Measurements from ENCODE around the gene CATSPERE.

Gene CATSPERE

DNA sequence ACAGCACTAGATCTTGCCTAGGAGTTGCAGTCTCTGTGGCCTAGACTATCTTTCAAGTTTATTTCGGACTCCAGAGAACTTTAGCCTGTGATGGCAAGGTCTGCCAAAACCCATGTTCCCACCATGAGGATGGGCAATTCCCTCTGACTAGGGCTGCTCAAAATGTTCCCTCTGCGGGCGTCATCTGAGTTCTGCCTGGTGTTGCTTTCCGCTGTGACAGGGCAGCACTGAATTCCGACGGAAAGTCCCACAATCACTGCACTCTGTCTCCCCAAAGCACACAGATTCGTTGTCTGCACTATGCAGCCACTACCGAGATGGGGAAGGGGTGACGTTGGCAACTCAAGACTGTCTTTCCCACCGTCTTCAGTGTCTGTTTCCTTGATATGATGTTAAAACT is 75.2 kb downstream of the CATSPERE start:
- no peak for DNase-seq
- Histone ChIP-seq H3K9me3 (ENCODE audit: control extremely low read depth in 1 of 5, control insufficient read depth in 4 of 5, insufficient read depth in 2 of 5, low read depth in 1 of 5, low read length in 4 of 5) (peaks cover 0 to 6% (median 3%) of the 10 kb centered on the region in 5 experiments), H3K4me1 (ENCODE audit: control extremely low read depth in 1 of 4, control insufficient read depth in 4 of 4, insufficient read depth in 4 of 4, low read length in 3 of 4) (no peaks in the 10 kb centered on the region), H3K4me3 (ENCODE audit: control insufficient read depth in 1 of 7, extremely low read depth in 1 of 7, insufficient read depth in 4 of 7, low read depth in 2 of 7, low read length in 6 of 7) (no peak overlapping the region), H3K27ac (ENCODE audit: insufficient read depth in 1 of 2, low read depth in 1 of 2, low read length in 2 of 2, poor library complexity in 1 of 2, severe bottlenecking in 2 of 2) (no peak overlapping the region), H3K36me3 (ENCODE audit: control insufficient read depth in 4 of 4, insufficient read depth in 4 of 4, low read length in 3 of 4) (no peaks in the 10 kb centered on the region), H3K27me3 (replicated peaks in 2 of 5; ENCODE audit: control insufficient read depth in 4 of 5, insufficient read depth in 5 of 5, low read length in 4 of 5) (no peaks in the 10 kb centered on the region)
- WGBS (ENCODE audit: insufficient coverage) = 64% methylated on average over 9 of the region's 10 CpGs
- ChIA-PET CTCF (no interaction called here), POLR2A (no interaction called here)

DNA sequence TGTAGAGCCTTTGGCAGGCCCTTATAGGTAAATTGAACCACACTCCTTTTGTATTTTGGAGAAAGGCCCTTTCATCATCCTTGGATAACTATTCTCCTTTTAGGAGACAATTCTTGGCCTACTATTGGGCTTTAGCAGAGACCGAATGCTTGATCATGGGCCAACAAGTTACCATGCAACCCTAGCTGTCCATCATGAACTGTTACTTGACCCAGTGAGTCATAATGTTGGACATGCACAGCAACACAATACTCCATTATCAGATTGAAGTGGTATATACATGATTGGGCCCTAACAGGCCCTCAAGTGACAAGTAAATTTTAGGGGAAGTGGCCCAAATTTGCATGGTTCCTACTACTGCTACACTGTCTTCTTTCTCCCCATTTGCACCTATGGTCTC is 84.4 kb downstream of the CATSPERE start:
- ChIA-PET POLR2A (no interaction called here), CTCF (no interaction called here)
- DNase-seq = no peak
- H3K4me1 ChIP-seq (ENCODE audit: control extremely low read depth in 1 of 4, control insufficient read depth in 4 of 4, insufficient read depth in 4 of 4, low read length in 3 of 4) = no peaks in the 10 kb centered on the region
- H3K27me3 ChIP-seq (replicated peaks in 2 of 5; ENCODE audit: control insufficient read depth in 4 of 5, insufficient read depth in 5 of 5, low read length in 4 of 5) = no peaks in the 10 kb centered on the region
- no peak overlapping the region for H3K27ac ChIP-seq (ENCODE audit: insufficient read depth in 1 of 2, low read depth in 1 of 2, low read length in 2 of 2, poor library complexity in 1 of 2, severe bottlenecking in 2 of 2)
- WGBS (ENCODE audit: insufficient coverage) = 100% methylated on average over 1 of the region's 1 CpG
- peaks cover 0 to 27% (median 4%) of the 10 kb centered on the region in 5 experiments for H3K9me3 ChIP-seq (ENCODE audit: control extremely low read depth in 1 of 5, control insufficient read depth in 4 of 5, insufficient read depth in 2 of 5, low read depth in 1 of 5, low read length in 4 of 5)
- no peak overlapping the region for H3K4me3 ChIP-seq (ENCODE audit: control insufficient read depth in 1 of 7, extremely low read depth in 1 of 7, insufficient read depth in 4 of 7, low read depth in 2 of 7, low read length in 6 of 7)
- no peaks in the 10 kb centered on the region for H3K36me3 ChIP-seq (ENCODE audit: control insufficient read depth in 4 of 4, insufficient read depth in 4 of 4, low read length in 3 of 4)

DNA sequence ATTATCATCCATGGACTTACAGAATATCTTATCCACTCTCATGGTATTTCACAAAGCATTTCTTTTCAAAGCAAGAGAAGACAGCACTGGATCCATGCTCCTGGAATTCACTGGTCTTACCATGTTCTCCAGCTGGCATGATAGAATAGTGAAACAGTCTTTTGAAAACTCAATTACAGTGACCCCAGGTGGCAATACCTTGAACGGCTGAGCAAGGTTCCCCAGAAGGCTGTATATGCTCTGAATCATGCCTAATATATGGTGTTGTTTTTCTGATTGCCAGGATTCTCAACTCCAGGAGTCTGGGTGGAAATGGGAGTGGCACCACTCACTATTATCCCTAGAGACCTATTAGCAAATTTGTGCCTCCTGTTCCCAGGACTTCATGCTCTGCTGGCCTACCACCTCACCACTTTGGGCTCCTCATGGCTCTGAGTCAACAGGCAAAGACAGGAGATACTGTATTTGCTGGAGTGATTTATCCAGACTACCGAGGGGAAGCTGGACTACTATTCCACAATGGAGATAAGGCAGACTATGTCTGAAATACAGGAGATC is 87.6 kb downstream of the CATSPERE start:
- H3K27ac ChIP-seq (ENCODE audit: insufficient read depth in 1 of 2, low read depth in 1 of 2, low read length in 2 of 2, poor library complexity in 1 of 2, severe bottlenecking in 2 of 2) = no peak overlapping the region
- no peak for DNase-seq
- H3K4me3 ChIP-seq (ENCODE audit: control insufficient read depth in 1 of 7, extremely low read depth in 1 of 7, insufficient read depth in 4 of 7, low read depth in 2 of 7, low read length in 6 of 7) = no peak overlapping the region
- H3K27me3 ChIP-seq (replicated peaks in 2 of 5; ENCODE audit: control insufficient read depth in 4 of 5, insufficient read depth in 5 of 5, low read length in 4 of 5) = no peaks in the 10 kb centered on the region
- WGBS (ENCODE audit: insufficient coverage) = 100% methylated on average over 1 of the region's 2 CpGs
- H3K9me3 ChIP-seq (ENCODE audit: control extremely low read depth in 1 of 5, control insufficient read depth in 4 of 5, insufficient read depth in 2 of 5, low read depth in 1 of 5, low read length in 4 of 5) = peaks cover 0 to 30% (median 4%) of the 10 kb centered on the region in 5 experiments
- H3K36me3 ChIP-seq (ENCODE audit: control insufficient read depth in 4 of 4, insufficient read depth in 4 of 4, low read length in 3 of 4) = no peaks in the 10 kb centered on the region
- ChIA-PET POLR2A (no interaction called here), CTCF (no interaction called here)
- no peaks in the 10 kb centered on the region for H3K4me1 ChIP-seq (ENCODE audit: control extremely low read depth in 1 of 4, control insufficient read depth in 4 of 4, insufficient read depth in 4 of 4, low read length in 3 of 4)

DNA sequence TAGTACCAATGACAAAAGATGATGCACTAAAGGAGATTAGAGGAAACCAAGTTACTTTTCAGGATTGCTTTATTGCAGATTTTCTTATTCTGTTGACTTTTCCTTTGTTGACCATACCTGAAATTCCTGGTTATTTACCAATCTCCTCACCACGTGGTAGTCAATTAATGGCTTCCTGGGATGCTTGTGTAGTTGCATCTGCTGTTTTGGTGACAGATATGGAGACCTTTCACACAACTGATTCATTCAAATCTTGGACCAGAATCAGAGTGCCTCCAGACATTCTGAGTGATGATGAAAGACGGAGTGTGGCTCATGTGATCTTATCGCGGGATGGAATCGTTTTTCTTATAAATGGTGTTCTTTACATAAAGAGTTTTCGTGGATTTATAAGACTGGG is 91.3 kb downstream of the CATSPERE start:
- Histone ChIP-seq H3K27me3 (replicated peaks in 2 of 5; ENCODE audit: control insufficient read depth in 4 of 5, insufficient read depth in 5 of 5, low read length in 4 of 5) (no peaks in the 10 kb centered on the region), H3K27ac (ENCODE audit: insufficient read depth in 1 of 2, low read depth in 1 of 2, low read length in 2 of 2, poor library complexity in 1 of 2, severe bottlenecking in 2 of 2) (no peak overlapping the region), H3K9me3 (ENCODE audit: control extremely low read depth in 1 of 5, control insufficient read depth in 4 of 5, insufficient read depth in 2 of 5, low read depth in 1 of 5, low read length in 4 of 5) (peaks cover 0 to 13% (median 4%) of the 10 kb centered on the region in 5 experiments), H3K36me3 (ENCODE audit: control insufficient read depth in 4 of 4, insufficient read depth in 4 of 4, low read length in 3 of 4) (no peaks in the 10 kb centered on the region), H3K4me1 (ENCODE audit: control extremely low read depth in 1 of 4, control insufficient read depth in 4 of 4, insufficient read depth in 4 of 4, low read length in 3 of 4) (no peaks in the 10 kb centered on the region), H3K4me3 (ENCODE audit: control insufficient read depth in 1 of 7, extremely low read depth in 1 of 7, insufficient read depth in 4 of 7, low read depth in 2 of 7, low read length in 6 of 7) (no peak overlapping the region)
- POLR2A ChIA-PET = no interaction called here
- no peak for DNase-seq
- 96% methylated on average over 4 of the region's 6 CpGs for WGBS (ENCODE audit: insufficient coverage)
- CTCF ChIA-PET = interaction anchor here (0.7 kb wide), 1 partner anchor 50 kb away, joined by 3 read pairs; no protein-coding TSS in a partner anchor

DNA sequence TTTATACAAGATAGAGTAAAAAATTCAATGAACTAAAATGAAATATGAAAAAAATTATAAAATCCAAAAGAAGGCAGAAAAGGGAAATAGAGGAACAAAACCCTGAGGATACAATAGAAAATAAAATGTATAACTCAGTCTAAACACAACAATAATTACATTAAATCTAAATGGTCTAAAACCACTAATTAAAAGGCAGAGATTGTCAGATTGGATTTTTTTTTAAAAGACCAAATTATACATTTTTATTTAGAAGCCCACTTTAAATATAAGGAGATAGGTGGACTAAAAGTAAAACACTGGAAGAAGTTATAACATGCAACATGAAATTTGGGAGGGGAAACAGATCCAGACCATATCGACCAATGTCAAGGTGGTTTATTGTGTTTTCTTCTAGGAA is 95.2 kb downstream of the CATSPERE start:
- H3K4me3 ChIP-seq (ENCODE audit: control insufficient read depth in 1 of 7, extremely low read depth in 1 of 7, insufficient read depth in 4 of 7, low read depth in 2 of 7, low read length in 6 of 7) = no peak overlapping the region
- H3K4me1 ChIP-seq (ENCODE audit: control extremely low read depth in 1 of 4, control insufficient read depth in 4 of 4, insufficient read depth in 4 of 4, low read length in 3 of 4) = no peaks in the 10 kb centered on the region
- ChIA-PET POLR2A (no interaction called here), CTCF (no interaction called here)
- WGBS (ENCODE audit: insufficient coverage) = no CpG with 5 or more reads among the region's 1 CpG
- no peak overlapping the region for H3K27ac ChIP-seq (ENCODE audit: insufficient read depth in 1 of 2, low read depth in 1 of 2, low read length in 2 of 2, poor library complexity in 1 of 2, severe bottlenecking in 2 of 2)
- DNase-seq = no peak
- no peaks in the 10 kb centered on the region for H3K27me3 ChIP-seq (replicated peaks in 2 of 5; ENCODE audit: control insufficient read depth in 4 of 5, insufficient read depth in 5 of 5, low read length in 4 of 5)
- H3K9me3 ChIP-seq (ENCODE audit: control extremely low read depth in 1 of 5, control insufficient read depth in 4 of 5, insufficient read depth in 2 of 5, low read depth in 1 of 5, low read length in 4 of 5) = peaks cover 0 to 11% (median 2%) of the 10 kb centered on the region in 5 experiments
- H3K36me3 ChIP-seq (ENCODE audit: control insufficient read depth in 4 of 4, insufficient read depth in 4 of 4, low read length in 3 of 4) = no peaks in the 10 kb centered on the region

DNA sequence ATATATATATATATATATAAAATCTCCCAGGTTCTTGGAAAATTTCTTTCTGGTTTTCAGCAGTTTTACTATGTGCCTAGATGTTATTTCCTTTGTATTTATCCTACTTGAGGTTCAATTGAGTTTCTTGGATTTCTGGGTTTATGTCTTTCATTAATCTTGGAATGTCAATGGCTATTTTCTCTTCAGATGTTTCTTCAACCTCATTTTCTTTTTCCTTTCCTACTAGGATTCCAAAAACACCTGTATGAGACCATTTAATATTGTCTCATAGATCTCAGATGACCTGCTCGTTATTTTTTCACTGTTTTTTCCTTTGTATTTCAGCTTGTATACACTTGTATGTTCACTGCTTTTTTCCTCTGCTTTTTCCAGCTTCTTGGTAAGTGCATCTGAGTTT is 96.5 kb downstream of the CATSPERE start:
- no peak overlapping the region for H3K4me3 ChIP-seq (ENCODE audit: control insufficient read depth in 1 of 7, extremely low read depth in 1 of 7, insufficient read depth in 4 of 7, low read depth in 2 of 7, low read length in 6 of 7)
- H3K4me1 ChIP-seq (ENCODE audit: control extremely low read depth in 1 of 4, control insufficient read depth in 4 of 4, insufficient read depth in 4 of 4, low read length in 3 of 4) = no peaks in the 10 kb centered on the region
- DNase-seq = no peak
- no peaks in the 10 kb centered on the region for H3K27me3 ChIP-seq (replicated peaks in 2 of 5; ENCODE audit: control insufficient read depth in 4 of 5, insufficient read depth in 5 of 5, low read length in 4 of 5)
- POLR2A ChIA-PET = no interaction called here
- H3K27ac ChIP-seq (ENCODE audit: insufficient read depth in 1 of 2, low read depth in 1 of 2, low read length in 2 of 2, poor library complexity in 1 of 2, severe bottlenecking in 2 of 2) = no peak overlapping the region
- CTCF ChIA-PET = no interaction called here
- peaks cover 0 to 11% (median 2%) of the 10 kb centered on the region in 5 experiments for H3K9me3 ChIP-seq (ENCODE audit: control extremely low read depth in 1 of 5, control insufficient read depth in 4 of 5, insufficient read depth in 2 of 5, low read depth in 1 of 5, low read length in 4 of 5)
- no peaks in the 10 kb centered on the region for H3K36me3 ChIP-seq (ENCODE audit: control insufficient read depth in 4 of 4, insufficient read depth in 4 of 4, low read length in 3 of 4)
- WGBS (ENCODE audit: insufficient coverage) = 100% methylated on average over 1 of the region's 1 CpG

DNA sequence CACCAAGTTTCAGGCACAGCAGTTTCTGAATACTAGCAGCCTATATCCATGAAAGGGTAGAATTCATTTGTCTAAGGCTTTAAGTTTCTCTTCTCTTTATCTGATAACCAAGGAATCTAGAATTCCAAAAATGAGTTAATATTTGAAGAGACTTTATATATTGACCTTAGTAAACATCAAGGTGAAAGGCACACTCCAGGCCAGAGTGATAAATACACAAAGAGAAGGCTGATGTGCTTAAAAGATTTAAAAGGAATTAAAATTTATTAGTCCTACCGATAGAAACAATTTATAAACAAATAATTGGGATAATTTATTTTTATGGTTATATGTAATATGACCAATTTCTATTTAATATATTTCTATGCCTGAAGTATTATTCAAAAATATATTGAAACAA is 98.5 kb downstream of the CATSPERE start:
- Histone ChIP-seq H3K4me1 (ENCODE audit: control extremely low read depth in 1 of 4, control insufficient read depth in 4 of 4, insufficient read depth in 4 of 4, low read length in 3 of 4) (no peaks in the 10 kb centered on the region), H3K36me3 (ENCODE audit: control insufficient read depth in 4 of 4, insufficient read depth in 4 of 4, low read length in 3 of 4) (no peaks in the 10 kb centered on the region), H3K9me3 (ENCODE audit: control extremely low read depth in 1 of 5, control insufficient read depth in 4 of 5, insufficient read depth in 2 of 5, low read depth in 1 of 5, low read length in 4 of 5) (peaks cover 0 to 11% (median 2%) of the 10 kb centered on the region in 5 experiments), H3K4me3 (ENCODE audit: control insufficient read depth in 1 of 7, extremely low read depth in 1 of 7, insufficient read depth in 4 of 7, low read depth in 2 of 7, low read length in 6 of 7) (no peak overlapping the region), H3K27me3 (replicated peaks in 2 of 5; ENCODE audit: control insufficient read depth in 4 of 5, insufficient read depth in 5 of 5, low read length in 4 of 5) (no peaks in the 10 kb centered on the region), H3K27ac (ENCODE audit: insufficient read depth in 1 of 2, low read depth in 1 of 2, low read length in 2 of 2, poor library complexity in 1 of 2, severe bottlenecking in 2 of 2) (no peak overlapping the region)
- ChIA-PET POLR2A (no interaction called here), CTCF (no interaction called here)
- DNase-seq = no peak
- WGBS (ENCODE audit: insufficient coverage) = no CpG with 5 or more reads among the region's 1 CpG
